Cardiac muscle cell (in vitro differentiated cells and primary cell): ENCODE results near the gene LDB2. TPM values are rescaled to one million over a fixed set of nuclear protein-coding genes. Genes with fewer than 3 reads are reported as not detected.
A peak's percentile ranks its signal among the peaks of the same experiment; 100 is the strongest.

Experiments used
- DNase-seq, 2 donors: peaks; one replicate each; pipeline versions ENCODE4 v3.0.0 to v3.0.0-alpha.2; 2010 to 2017; ENCODE audit warnings: low read depth in 1 of 2, low spot score in 1 of 2
- H3K27ac ChIP-seq: fragments of 200-600 bp; sonication (generic); 2 replicates; pipeline ENCODE4 v1.5.1; 2016
- H3K27me3 ChIP-seq: fragments of 200-600 bp; sonication (generic); 2 replicates; pipeline ENCODE4 v1.6.0; 2016; ENCODE audit warnings: control low read depth
- H3K36me3 ChIP-seq: fragments of 200-600 bp; sonication (generic); 2 replicates; pipeline ENCODE4 v1.5.1; 2016; ENCODE audit warnings: control low read depth
- H3K4me1 ChIP-seq: fragments of 200-600 bp; sonication (generic); 2 replicates; pipeline ENCODE4 v1.8.1; 2017; ENCODE audit warnings: low read depth, mild to moderate bottlenecking, mixed run types
- H3K4me3 ChIP-seq: fragments of 200-600 bp; sonication (generic); 2 replicates; pipeline ENCODE4 v1.5.1; 2016; ENCODE audit warnings: mild to moderate bottlenecking
- H3K9me3 ChIP-seq: fragments of 200-600 bp; sonication (generic); 2 replicates; pipeline ENCODE4 v1.5.1; 2017; ENCODE audit warnings: low read depth, mild to moderate bottlenecking, control low read depth
- polyA plus RNA-seq: library from polyadenylated mRNA; unstranded; fragments of >200 nt; fragmentation: Nextera tagmentation; extraction: Ambion mirVana; gene quantifications from 2 replicates; pipeline ENCODE4 v1.2.1, GENCODE V29; 2016
- total RNA-seq: library from RNA; depleted of rRNA; stranded (reverse); fragments of >200 nt; gene quantifications from 2 replicates; pipeline ENCODE4 v1.2.3, GENCODE V29; 2016
- TF ChIP-seq, protein P1 (sequence below): IDR thresholded peaks from 2 replicates; pipeline ENCODE4 v1.5.1; 2012; ENCODE audit warnings: low read depth, mild to moderate bottlenecking, low read length

LDB2 gene
- total and polyA plus RNA-seq, 2 experiments from 2014 or later = 10.4 to 12.4 TPM

DNA sequence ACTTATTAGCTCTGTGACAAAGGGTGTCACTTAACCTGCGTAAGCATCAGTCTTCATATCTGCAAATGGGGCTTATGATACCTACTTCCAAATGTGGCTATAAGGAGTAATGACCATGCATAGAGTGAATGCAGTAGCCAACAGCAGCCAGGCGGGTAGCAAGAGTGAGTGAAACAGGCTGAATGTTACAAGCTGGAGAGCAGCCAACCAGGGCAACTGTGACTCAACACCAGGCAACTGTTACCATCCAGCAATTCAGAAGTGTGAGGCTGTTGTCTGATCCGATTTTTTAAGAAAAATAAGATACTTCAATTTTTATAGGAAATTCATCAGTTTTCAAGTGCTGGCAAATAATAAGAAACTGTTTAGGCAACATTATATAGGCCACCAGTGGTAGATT, 401.9 kb downstream of the LDB2 start:
- no peak overlapping the region for H3K4me3 ChIP-seq
- TF ChIP-seq, protein P1, sequence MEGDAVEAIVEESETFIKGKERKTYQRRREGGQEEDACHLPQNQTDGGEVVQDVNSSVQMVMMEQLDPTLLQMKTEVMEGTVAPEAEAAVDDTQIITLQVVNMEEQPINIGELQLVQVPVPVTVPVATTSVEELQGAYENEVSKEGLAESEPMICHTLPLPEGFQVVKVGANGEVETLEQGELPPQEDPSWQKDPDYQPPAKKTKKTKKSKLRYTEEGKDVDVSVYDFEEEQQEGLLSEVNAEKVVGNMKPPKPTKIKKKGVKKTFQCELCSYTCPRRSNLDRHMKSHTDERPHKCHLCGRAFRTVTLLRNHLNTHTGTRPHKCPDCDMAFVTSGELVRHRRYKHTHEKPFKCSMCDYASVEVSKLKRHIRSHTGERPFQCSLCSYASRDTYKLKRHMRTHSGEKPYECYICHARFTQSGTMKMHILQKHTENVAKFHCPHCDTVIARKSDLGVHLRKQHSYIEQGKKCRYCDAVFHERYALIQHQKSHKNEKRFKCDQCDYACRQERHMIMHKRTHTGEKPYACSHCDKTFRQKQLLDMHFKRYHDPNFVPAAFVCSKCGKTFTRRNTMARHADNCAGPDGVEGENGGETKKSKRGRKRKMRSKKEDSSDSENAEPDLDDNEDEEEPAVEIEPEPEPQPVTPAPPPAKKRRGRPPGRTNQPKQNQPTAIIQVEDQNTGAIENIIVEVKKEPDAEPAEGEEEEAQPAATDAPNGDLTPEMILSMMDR = no peak
- no peaks in the 10 kb centered on the region for H3K36me3 ChIP-seq
- DNase-seq = peak in 1 of 2 donors; percentile 77
- no peak overlapping the region for H3K27ac ChIP-seq
- H3K4me1 ChIP-seq = peaks cover 8% of the 10 kb centered on the region
- H3K9me3 ChIP-seq = no peaks in the 10 kb centered on the region
- H3K27me3 ChIP-seq = no peaks in the 10 kb centered on the region

DNA sequence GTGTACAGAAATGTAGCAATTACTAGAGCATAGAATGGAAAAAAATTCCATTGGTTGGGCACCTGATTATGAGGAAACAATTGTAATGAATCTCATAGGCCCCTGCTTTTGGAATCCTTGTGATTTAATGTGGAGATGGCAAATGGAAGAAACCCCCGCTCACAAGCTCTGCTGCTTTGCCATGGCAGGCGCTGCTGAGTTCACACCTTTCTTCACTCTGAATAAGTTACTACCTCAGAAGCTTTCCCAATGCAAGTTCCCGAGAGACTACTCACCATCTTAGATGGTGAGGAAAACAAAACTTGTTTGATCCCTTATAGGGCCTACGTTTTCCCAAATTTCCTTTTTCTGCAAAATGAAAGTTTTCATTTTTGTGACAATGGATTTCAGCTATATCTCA, 405.6 kb downstream of the LDB2 start:
- DNase-seq = peak in 1 of 2 donors; percentile 7
- H3K4me3 ChIP-seq = no peak overlapping the region
- TF ChIP-seq, protein P1 = no peak

DNA sequence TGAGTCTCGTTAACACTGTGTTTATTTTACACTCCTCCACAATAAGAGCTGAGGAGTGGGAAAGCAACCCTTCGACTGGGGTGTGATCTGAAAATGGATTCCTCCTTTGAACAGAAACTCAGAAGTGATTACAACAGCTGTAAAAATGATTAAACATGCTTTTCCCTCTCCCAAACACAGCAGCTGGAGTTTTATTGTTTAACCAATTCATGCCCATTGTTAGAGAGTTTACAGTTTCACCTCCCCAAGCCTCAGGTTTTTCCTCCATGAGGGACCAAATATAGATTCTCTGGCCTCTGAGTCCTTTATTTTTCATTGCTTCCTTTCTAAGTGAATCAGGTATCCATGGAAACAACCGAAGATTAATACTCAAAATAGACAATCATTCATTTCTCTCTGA, 409.2 kb downstream of the LDB2 start:
- no peaks in the 10 kb centered on the region for H3K27me3 ChIP-seq
- H3K9me3 ChIP-seq = no peaks in the 10 kb centered on the region
- no peak for DNase-seq
- H3K36me3 ChIP-seq = no peaks in the 10 kb centered on the region
- no peak overlapping the region for H3K4me3 ChIP-seq
- H3K4me1 ChIP-seq = peaks cover 8% of the 10 kb centered on the region
- H3K27ac ChIP-seq = no peak overlapping the region
- TF ChIP-seq, protein P1 = no peak

More for the DNA sequence above, 405.6 kb downstream of the LDB2 start:
- H3K36me3 ChIP-seq = no peaks in the 10 kb centered on the region
- H3K27ac ChIP-seq = peak overlapping the region; percentile 3
- peaks cover 8% of the 10 kb centered on the region for H3K4me1 ChIP-seq
- no peaks in the 10 kb centered on the region for H3K9me3 ChIP-seq
- H3K27me3 ChIP-seq = no peaks in the 10 kb centered on the region

DNA sequence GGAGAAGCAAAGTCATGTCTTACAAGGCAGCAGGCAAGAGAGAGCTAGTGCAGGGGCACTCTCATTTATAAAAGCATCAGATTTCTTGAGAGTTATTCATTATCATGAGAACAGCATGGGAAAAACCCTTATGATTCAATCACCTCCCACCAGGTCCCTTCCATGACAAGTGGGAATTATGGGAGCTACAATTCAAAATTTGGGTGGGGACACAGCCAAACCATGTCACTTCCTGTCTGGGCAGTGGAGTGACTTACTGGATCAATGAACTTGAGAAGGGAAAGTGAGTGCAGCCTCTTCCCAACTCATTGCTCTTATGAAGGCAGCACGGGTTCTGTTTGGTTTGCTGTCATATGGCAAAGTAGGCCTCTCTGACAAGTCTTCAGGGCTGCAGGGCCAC, 410.4 kb downstream of the LDB2 start:
- Histone ChIP-seq H3K36me3 (no peaks in the 10 kb centered on the region), H3K9me3 (no peaks in the 10 kb centered on the region), H3K27ac (no peak overlapping the region), H3K27me3 (no peaks in the 10 kb centered on the region), H3K4me3 (no peak overlapping the region), H3K4me1 (peaks cover 6% of the 10 kb centered on the region)
- TF ChIP-seq, protein P1 = no peak
- no peak for DNase-seq

DNA sequence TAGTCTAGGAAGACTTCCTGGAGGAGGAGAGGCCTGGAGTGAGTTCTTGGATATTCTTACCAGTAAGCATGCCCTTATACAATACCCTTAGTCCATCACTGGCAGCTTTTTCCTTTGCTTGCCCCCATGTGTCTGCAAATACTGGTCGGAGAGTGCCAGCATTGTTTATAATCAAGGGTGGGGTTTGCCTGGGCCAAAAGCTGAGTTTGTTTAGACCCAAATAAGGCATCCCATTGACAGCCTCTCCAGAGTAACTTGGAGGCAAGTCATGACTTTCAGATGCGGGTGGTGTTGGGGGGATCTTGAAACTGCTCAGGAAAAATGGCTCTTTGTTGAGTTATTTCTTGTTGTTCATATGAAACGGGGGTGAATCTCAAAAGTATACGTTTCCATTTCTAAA, 413.7 kb downstream of the LDB2 start:
- H3K4me3 ChIP-seq = no peak overlapping the region
- TF ChIP-seq, protein P1 = no peak
- H3K9me3 ChIP-seq = no peaks in the 10 kb centered on the region
- DNase-seq = no peak
- no peaks in the 10 kb centered on the region for H3K36me3 ChIP-seq
- H3K27me3 ChIP-seq = no peaks in the 10 kb centered on the region
- no peaks in the 10 kb centered on the region for H3K4me1 ChIP-seq
- no peak overlapping the region for H3K27ac ChIP-seq

DNA sequence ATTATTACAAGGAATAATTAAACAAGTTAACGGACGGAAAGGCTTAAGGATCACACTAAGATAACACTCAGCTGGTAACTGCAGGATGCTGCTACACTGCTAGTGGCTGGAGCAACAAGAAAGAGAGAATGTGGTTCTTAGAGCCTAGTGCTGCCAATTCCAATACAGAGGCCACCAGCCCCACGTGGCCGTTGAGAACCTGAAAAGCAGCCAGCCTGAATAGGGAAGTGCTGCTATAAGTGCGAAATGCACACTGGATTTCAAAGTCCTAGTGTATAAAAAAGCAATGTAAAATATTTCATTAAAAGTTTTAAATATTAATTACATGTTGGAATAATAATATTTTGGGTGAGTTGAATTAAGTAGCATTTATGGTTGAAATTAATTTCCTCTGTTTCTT, 414.9 kb downstream of the LDB2 start:
- TF ChIP-seq, protein P1 = no peak
- H3K36me3 ChIP-seq = no peaks in the 10 kb centered on the region
- DNase-seq = no peak
- H3K27ac ChIP-seq = no peak overlapping the region
- H3K4me1 ChIP-seq = no peaks in the 10 kb centered on the region
- no peaks in the 10 kb centered on the region for H3K9me3 ChIP-seq
- H3K27me3 ChIP-seq = no peaks in the 10 kb centered on the region
- H3K4me3 ChIP-seq = no peak overlapping the region
